ENCODE results near the gene KATNBL1.

DNA sequence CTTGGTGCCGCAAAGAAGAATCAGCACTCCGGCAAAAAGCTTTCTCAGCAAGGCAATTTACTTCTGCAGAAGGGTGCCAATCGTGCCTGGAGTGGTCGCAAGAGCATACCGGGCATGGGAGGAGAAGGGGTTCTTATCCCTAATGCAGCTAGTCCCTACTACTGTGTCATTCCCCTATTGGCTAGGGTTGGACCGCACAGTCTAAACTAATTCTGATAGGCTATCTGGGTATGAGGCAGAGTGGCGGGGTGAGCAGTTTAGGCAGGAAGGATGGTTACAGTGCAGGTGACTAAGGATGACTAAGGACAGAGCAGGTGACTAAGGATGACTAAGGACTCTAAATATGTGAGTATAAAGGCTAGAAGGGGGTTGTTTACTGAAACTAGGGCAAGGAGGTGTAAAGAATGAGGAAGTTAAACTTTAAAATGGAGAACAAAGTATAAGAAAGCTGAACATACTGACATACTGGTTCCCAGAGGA is 55.1 kb downstream of the KATNBL1 start:
- TF ChIP-seq, protein P1, sequence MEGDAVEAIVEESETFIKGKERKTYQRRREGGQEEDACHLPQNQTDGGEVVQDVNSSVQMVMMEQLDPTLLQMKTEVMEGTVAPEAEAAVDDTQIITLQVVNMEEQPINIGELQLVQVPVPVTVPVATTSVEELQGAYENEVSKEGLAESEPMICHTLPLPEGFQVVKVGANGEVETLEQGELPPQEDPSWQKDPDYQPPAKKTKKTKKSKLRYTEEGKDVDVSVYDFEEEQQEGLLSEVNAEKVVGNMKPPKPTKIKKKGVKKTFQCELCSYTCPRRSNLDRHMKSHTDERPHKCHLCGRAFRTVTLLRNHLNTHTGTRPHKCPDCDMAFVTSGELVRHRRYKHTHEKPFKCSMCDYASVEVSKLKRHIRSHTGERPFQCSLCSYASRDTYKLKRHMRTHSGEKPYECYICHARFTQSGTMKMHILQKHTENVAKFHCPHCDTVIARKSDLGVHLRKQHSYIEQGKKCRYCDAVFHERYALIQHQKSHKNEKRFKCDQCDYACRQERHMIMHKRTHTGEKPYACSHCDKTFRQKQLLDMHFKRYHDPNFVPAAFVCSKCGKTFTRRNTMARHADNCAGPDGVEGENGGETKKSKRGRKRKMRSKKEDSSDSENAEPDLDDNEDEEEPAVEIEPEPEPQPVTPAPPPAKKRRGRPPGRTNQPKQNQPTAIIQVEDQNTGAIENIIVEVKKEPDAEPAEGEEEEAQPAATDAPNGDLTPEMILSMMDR (IDR thresholded peaks at IDR 0.05), result no peak
- TF ChIP-seq POLR2A (IDR thresholded peaks at IDR 0.05) (no peak), EP300 (IDR thresholded peaks at IDR 0.05) (no peak), POLR2AphosphoS5 (IDR thresholded peaks at IDR 0.05) (no peak)
